ENCODE measurements around the gene NPAS3.

Gene NPAS3

GRCh38 chr14:33309106-33309505, 370.4 kb downstream of the NPAS3 start:
- H3K27me3 Mint-ChIP-seq = no peaks in the 10 kb centered on the region
- H3K27ac Mint-ChIP-seq = no peak overlapping the region
- no peaks in the 10 kb centered on the region for H3K4me1 Mint-ChIP-seq
- no peak overlapping the region for H3K4me3 Mint-ChIP-seq
- ATAC-seq (ENCODE audit: low read depth) = no peak
- H3K36me3 Mint-ChIP-seq = no peaks in the 10 kb centered on the region
- no peak for DNase-seq (ENCODE audit: low spot score in 2 of 2)
- H3K9me3 Mint-ChIP-seq = peaks cover 2% of the 10 kb centered on the region

- H3K27me3 Mint-ChIP-seq = no peaks in the 10 kb centered on the region
- no peaks in the 10 kb centered on the region for H3K4me1 Mint-ChIP-seq
- H3K27ac Mint-ChIP-seq = no peak overlapping the region
- no peak for DNase-seq (ENCODE audit: low spot score in 2 of 2)
- H3K4me3 Mint-ChIP-seq = no peak overlapping the region
- no peak for ATAC-seq (ENCODE audit: low read depth)
- H3K9me3 Mint-ChIP-seq = peaks cover 10% of the 10 kb centered on the region
- no peaks in the 10 kb centered on the region for H3K36me3 Mint-ChIP-seq
Observed at GRCh38 chr14:33315217-33315616, 376.5 kb downstream of the NPAS3 start.

- no peak overlapping the region for H3K4me3 Mint-ChIP-seq
- H3K27me3 Mint-ChIP-seq = no peaks in the 10 kb centered on the region
- DNase-seq (ENCODE audit: low spot score in 2 of 2) (no peak), ATAC-seq (ENCODE audit: low read depth) (no peak)
- no peaks in the 10 kb centered on the region for H3K36me3 Mint-ChIP-seq
- peaks cover 10% of the 10 kb centered on the region for H3K9me3 Mint-ChIP-seq
- no peak overlapping the region for H3K27ac Mint-ChIP-seq
- H3K4me1 Mint-ChIP-seq = no peaks in the 10 kb centered on the region
Observed at GRCh38 chr14:33315721-33316120, 377.0 kb downstream of the NPAS3 start.

- Mint-ChIP-seq H3K4me1 (no peaks in the 10 kb centered on the region), H3K27ac (no peak overlapping the region), H3K9me3 (peaks cover 9% of the 10 kb centered on the region), H3K27me3 (no peaks in the 10 kb centered on the region), H3K4me3 (no peak overlapping the region), H3K36me3 (no peaks in the 10 kb centered on the region)
- DNase-seq (ENCODE audit: low spot score in 2 of 2) (no peak), ATAC-seq (ENCODE audit: low read depth) (no peak)
Observed at GRCh38 chr14:33317675-33318074, 379.0 kb downstream of the NPAS3 start.

GRCh38 chr14:33323979-33324378, 385.3 kb downstream of the NPAS3 start:
- Mint-ChIP-seq H3K36me3 (no peaks in the 10 kb centered on the region), H3K4me1 (no peaks in the 10 kb centered on the region), H3K27ac (no peak overlapping the region), H3K27me3 (no peaks in the 10 kb centered on the region), H3K4me3 (no peak overlapping the region), H3K9me3 (peaks cover 4% of the 10 kb centered on the region)
- ATAC-seq (ENCODE audit: low read depth) (no peak), DNase-seq (ENCODE audit: low spot score in 2 of 2) (no peak)

- H3K9me3 Mint-ChIP-seq = peaks cover 2% of the 10 kb centered on the region
- no peak for DNase-seq (ENCODE audit: low spot score in 2 of 2)
- H3K4me3 Mint-ChIP-seq = no peak overlapping the region
- no peaks in the 10 kb centered on the region for H3K36me3 Mint-ChIP-seq
- H3K27ac Mint-ChIP-seq = no peak overlapping the region
- ATAC-seq (ENCODE audit: low read depth) = no peak
- H3K27me3 Mint-ChIP-seq = no peaks in the 10 kb centered on the region
- H3K4me1 Mint-ChIP-seq = no peaks in the 10 kb centered on the region
Observed at GRCh38 chr14:33331176-33331949, 392.7 kb downstream of the NPAS3 start.

GRCh38 chr14:33332497-33332896, 393.8 kb downstream of the NPAS3 start:
- Mint-ChIP-seq H3K4me1 (no peaks in the 10 kb centered on the region), H3K4me3 (no peak overlapping the region), H3K27me3 (no peaks in the 10 kb centered on the region), H3K27ac (no peak overlapping the region), H3K9me3 (peaks cover 2% of the 10 kb centered on the region), H3K36me3 (no peaks in the 10 kb centered on the region)
- ATAC-seq (ENCODE audit: low read depth) = no peak
- DNase-seq (ENCODE audit: low spot score in 2 of 2) = no peak

- Mint-ChIP-seq H3K9me3 (peaks cover 2% of the 10 kb centered on the region), H3K27ac (no peak overlapping the region), H3K4me1 (no peaks in the 10 kb centered on the region), H3K27me3 (no peaks in the 10 kb centered on the region), H3K36me3 (no peaks in the 10 kb centered on the region), H3K4me3 (no peak overlapping the region)
- DNase-seq (ENCODE audit: low spot score in 2 of 2) = no peak
- no peak for ATAC-seq (ENCODE audit: low read depth)
Observed at GRCh38 chr14:33335366-33335765, 396.7 kb downstream of the NPAS3 start.

- H3K27me3 Mint-ChIP-seq = no peaks in the 10 kb centered on the region
- H3K27ac Mint-ChIP-seq = no peak overlapping the region
- no peak overlapping the region for H3K4me3 Mint-ChIP-seq
- H3K4me1 Mint-ChIP-seq = no peaks in the 10 kb centered on the region
- DNase-seq (ENCODE audit: low spot score in 2 of 2) (no peak), ATAC-seq (ENCODE audit: low read depth) (no peak)
- no peaks in the 10 kb centered on the region for H3K36me3 Mint-ChIP-seq
- H3K9me3 Mint-ChIP-seq = peaks cover 2% of the 10 kb centered on the region
Observed at GRCh38 chr14:33342299-33342974, 403.8 kb downstream of the NPAS3 start.

GRCh38 chr14:33343016-33343415, 404.3 kb downstream of the NPAS3 start:
- Mint-ChIP-seq H3K4me3 (no peak overlapping the region), H3K9me3 (peaks cover 2% of the 10 kb centered on the region), H3K27me3 (no peaks in the 10 kb centered on the region), H3K36me3 (no peaks in the 10 kb centered on the region), H3K27ac (no peak overlapping the region), H3K4me1 (no peaks in the 10 kb centered on the region)
- DNase-seq (ENCODE audit: low spot score in 2 of 2) (no peak), ATAC-seq (ENCODE audit: low read depth) (no peak)

- H3K27ac Mint-ChIP-seq = no peak overlapping the region
- H3K4me1 Mint-ChIP-seq = no peaks in the 10 kb centered on the region
- no peak overlapping the region for H3K4me3 Mint-ChIP-seq
- no peaks in the 10 kb centered on the region for H3K9me3 Mint-ChIP-seq
- no peaks in the 10 kb centered on the region for H3K27me3 Mint-ChIP-seq
- no peak for DNase-seq (ENCODE audit: low spot score in 2 of 2)
- H3K36me3 Mint-ChIP-seq = no peaks in the 10 kb centered on the region
- no peak for ATAC-seq (ENCODE audit: low read depth)
Observed at GRCh38 chr14:33347796-33348195, 409.1 kb downstream of the NPAS3 start.

- DNase-seq (ENCODE audit: low spot score in 2 of 2) = no peak
- Mint-ChIP-seq H3K27me3 (no peaks in the 10 kb centered on the region), H3K36me3 (no peaks in the 10 kb centered on the region), H3K27ac (no peak overlapping the region), H3K4me1 (no peaks in the 10 kb centered on the region), H3K4me3 (no peak overlapping the region), H3K9me3 (no peaks in the 10 kb centered on the region)
- ATAC-seq (ENCODE audit: low read depth) = no peak
Observed at GRCh38 chr14:33348510-33348909, 409.8 kb downstream of the NPAS3 start.

- DNase-seq (ENCODE audit: low spot score in 2 of 2) (no peak), ATAC-seq (ENCODE audit: low read depth) (no peak)
- H3K9me3 Mint-ChIP-seq = peaks cover 3% of the 10 kb centered on the region
- H3K4me1 Mint-ChIP-seq = no peaks in the 10 kb centered on the region
- no peaks in the 10 kb centered on the region for H3K27me3 Mint-ChIP-seq
- no peaks in the 10 kb centered on the region for H3K36me3 Mint-ChIP-seq
- no peak overlapping the region for H3K27ac Mint-ChIP-seq
- no peak overlapping the region for H3K4me3 Mint-ChIP-seq
Observed at GRCh38 chr14:33349871-33350270, 411.2 kb downstream of the NPAS3 start.

- no peak for ATAC-seq (ENCODE audit: low read depth)
- Mint-ChIP-seq H3K4me3 (no peak overlapping the region), H3K36me3 (no peaks in the 10 kb centered on the region), H3K27me3 (no peaks in the 10 kb centered on the region), H3K4me1 (no peaks in the 10 kb centered on the region), H3K9me3 (peaks cover 4% of the 10 kb centered on the region), H3K27ac (no peak overlapping the region)
- DNase-seq (ENCODE audit: low spot score in 2 of 2) = no peak
Observed at GRCh38 chr14:33350366-33350990, 411.8 kb downstream of the NPAS3 start.

Data from memory B cell (primary cell).